ENCODE results near the gene MYOC. TPM values are rescaled to one million over a fixed set of nuclear protein-coding genes. Genes with fewer than 3 reads are reported as not detected.

MYOC gene
- total and polyA plus RNA-seq, 2 donors (not counting 3 experiments of a cell fraction or from before 2014, with no cell fraction given): not detected

- no peaks in the 10 kb centered on the region for H3K4me1 ChIP-seq (ENCODE audit: control insufficient read depth, extremely low read depth, insufficient read depth, low read length)
- H4K20me1 ChIP-seq (replicated peaks; ENCODE audit: control insufficient read depth, extremely low read depth, insufficient read depth, low read length): no peaks in the 10 kb centered on the region
- H3K4me3 ChIP-seq (replicated peaks in 1 of 3; ENCODE audit: insufficient read depth in 1 of 3, low read depth in 1 of 3, low read length in 3 of 3): no peak overlapping the region
- ChIA-PET CTCF (interaction anchor here (1.5 to 1.7 kb wide), 2 partner anchors 48 to 120 kb away, joined by 3 to 6 read pairs; no protein-coding TSS in a partner anchor), POLR2A (no interaction called here)
- no peak overlapping the region for H3K4me2 ChIP-seq (ENCODE audit: insufficient read depth, low read length)
- peaks cover 3 to 6% of the 10 kb centered on the region in 2 experiments for H3K36me3 ChIP-seq (ENCODE audit: control insufficient read depth in 2 of 2, extremely low read depth in 1 of 2, insufficient read depth in 2 of 2, low read length in 2 of 2)
- no peak overlapping the region for H2AFZ ChIP-seq (ENCODE audit: low read depth, low read length)
- DNase-seq (ENCODE audit: low read depth, low spot score) (no peak), FAIRE-seq (no peak)
- H3K27me3 ChIP-seq (ENCODE audit: control insufficient read depth in 2 of 2, insufficient read depth in 2 of 2, low read length in 2 of 2): no peaks in the 10 kb centered on the region
- no TSS peak for BruUV-seq (replicated peaks)
- no peaks in the 10 kb centered on the region for H3K9me1 ChIP-seq (replicated peaks; ENCODE audit: control insufficient read depth, extremely low read depth, insufficient read depth, low read length)
- dilution Hi-C loops (cut with MboI; ENCODE audit: extremely low pct_ligation_motif_present, low sequenced_read_pairs) (no loop called here), intact Hi-C loops (cut with micrococcal nuclease) (no loop called here)
- no peak overlapping the region for H3K9ac ChIP-seq (replicated peaks; ENCODE audit: extremely low read depth, insufficient read depth, low read length)
- no peaks in the 10 kb centered on the region for H3K9me3 ChIP-seq (replicated peaks; ENCODE audit: control insufficient read depth, insufficient read depth, low read length)
- no peaks in the 10 kb centered on the region for H3K79me2 ChIP-seq (ENCODE audit: control insufficient read depth, insufficient read depth, low read length)
- TF ChIP-seq MAX (IDR thresholded peaks at IDR 0.05; ENCODE audit: insufficient read depth, insufficient read length) (no peak), POLR2A (IDR thresholded peaks at IDR 0.05; ENCODE audit: low read depth, low read length) (no peak), JUN (IDR thresholded peaks at IDR 0.05; ENCODE audit: borderline replicate concordance, insufficient read depth, insufficient read length, low read depth) (no peak), GATA2 (IDR thresholded peaks at IDR 0.05; ENCODE audit: insufficient read depth, insufficient read length, low read depth, low read length) (no peak)
- H3K27ac ChIP-seq (ENCODE audit: insufficient read depth, low read depth, low read length): no peak overlapping the region
These were observed 55.8 kb downstream of the MYOC start for GRCh38 chr1:171596705-171597104.

GRCh38 chr1:171596119-171596518, 56.4 kb downstream of the MYOC start:
- Histone ChIP-seq H3K36me3 (ENCODE audit: control insufficient read depth in 2 of 2, extremely low read depth in 1 of 2, insufficient read depth in 2 of 2, low read length in 2 of 2) (peaks cover 8 to 9% of the 10 kb centered on the region in 2 experiments), H3K27ac (ENCODE audit: insufficient read depth, low read depth, low read length) (no peak overlapping the region), H3K27me3 (ENCODE audit: control insufficient read depth in 2 of 2, insufficient read depth in 2 of 2, low read length in 2 of 2) (no peaks in the 10 kb centered on the region), H3K9me1 (replicated peaks; ENCODE audit: control insufficient read depth, extremely low read depth, insufficient read depth, low read length) (no peaks in the 10 kb centered on the region), H3K4me1 (ENCODE audit: control insufficient read depth, extremely low read depth, insufficient read depth, low read length) (no peaks in the 10 kb centered on the region), H4K20me1 (replicated peaks; ENCODE audit: control insufficient read depth, extremely low read depth, insufficient read depth, low read length) (no peaks in the 10 kb centered on the region), H2AFZ (ENCODE audit: low read depth, low read length) (no peak overlapping the region), H3K9me3 (replicated peaks; ENCODE audit: control insufficient read depth, insufficient read depth, low read length) (no peaks in the 10 kb centered on the region), H3K4me3 (replicated peaks in 1 of 3; ENCODE audit: insufficient read depth in 1 of 3, low read depth in 1 of 3, low read length in 3 of 3) (no peak overlapping the region), H3K79me2 (ENCODE audit: control insufficient read depth, insufficient read depth, low read length) (no peaks in the 10 kb centered on the region), H3K9ac (replicated peaks; ENCODE audit: extremely low read depth, insufficient read depth, low read length) (no peak overlapping the region), H3K4me2 (ENCODE audit: insufficient read depth, low read length) (no peak overlapping the region)
- no TSS peak for BruUV-seq (replicated peaks)
- CTCF ChIA-PET: interaction anchor here (1.5 kb wide), 1 partner anchor 120 kb away, joined by 6 read pairs; no protein-coding TSS in a partner anchor
- FAIRE-seq (no peak), DNase-seq (ENCODE audit: low read depth, low spot score) (no peak)
- POLR2A ChIA-PET: no interaction called here
- TF ChIP-seq POLR2A (IDR thresholded peaks at IDR 0.05; ENCODE audit: low read depth, low read length): no peak
- intact Hi-C loops (cut with micrococcal nuclease): no loop called here
- dilution Hi-C loops (cut with MboI; ENCODE audit: extremely low pct_ligation_motif_present, low sequenced_read_pairs): no loop called here
